ENCODE results near the gene GAS6.
"Not testable (repeated sequence)": the region's sequence is repeated elsewhere in the genome, so short reads cannot be mapped to it uniquely, and the experiment has no call there.

GAS6 gene

GRCh38 chr13:113792236-113792770 is 71.6 kb downstream of the GAS6 start:
- TF ChIP-seq CTCF (IDR thresholded peaks at IDR 0.05; ENCODE audit: control extremely low read depth, extremely low read depth, low read depth, missing control alignments): no peak
- DNase-seq (ENCODE audit: extremely low spot score): no peak
- POLR2A ChIA-PET: no interaction called here
- CTCF ChIA-PET: no interaction called here

- CTCF ChIA-PET: no interaction called here
- no peak for TF ChIP-seq CTCF (IDR thresholded peaks at IDR 0.05; ENCODE audit: control extremely low read depth, extremely low read depth, low read depth, missing control alignments)
- POLR2A ChIA-PET: no interaction called here
- DNase-seq (ENCODE audit: extremely low spot score): no peak
These were observed 72.1 kb downstream of the GAS6 start for GRCh38 chr13:113791761-113792160.

GRCh38 chr13:113791226-113791625 is 72.7 kb downstream of the GAS6 start:
- DNase-seq (ENCODE audit: extremely low spot score): no peak
- POLR2A ChIA-PET: no interaction called here
- TF ChIP-seq CTCF (IDR thresholded peaks at IDR 0.05; ENCODE audit: control extremely low read depth, extremely low read depth, low read depth, missing control alignments): no peak
- CTCF ChIA-PET: no interaction called here

- DNase-seq (ENCODE audit: extremely low spot score); POLR2A ChIA-PET; CTCF ChIA-PET: not testable (repeated sequence)
These were observed 73.9 kb downstream of the GAS6 start for GRCh38 chr13:113789931-113790330.

- no peak for TF ChIP-seq CTCF (IDR thresholded peaks at IDR 0.05; ENCODE audit: control extremely low read depth, extremely low read depth, low read depth, missing control alignments)
- no peak for DNase-seq (ENCODE audit: extremely low spot score)
- ChIA-PET POLR2A (no interaction called here), CTCF (no interaction called here)
These were observed 74.7 kb downstream of the GAS6 start for GRCh38 chr13:113789167-113789566.

- ChIA-PET CTCF (no interaction called here), POLR2A (no interaction called here)
- no peak for TF ChIP-seq CTCF (IDR thresholded peaks at IDR 0.05; ENCODE audit: control extremely low read depth, extremely low read depth, low read depth, missing control alignments)
- DNase-seq (ENCODE audit: extremely low spot score): no peak
These were observed 75.3 kb downstream of the GAS6 start for GRCh38 chr13:113788413-113789135.

- ChIA-PET POLR2A (no interaction called here), CTCF (no interaction called here)
- DNase-seq (ENCODE audit: extremely low spot score): no peak
- TF ChIP-seq CTCF (IDR thresholded peaks at IDR 0.05; ENCODE audit: control extremely low read depth, extremely low read depth, low read depth, missing control alignments): no peak
These were observed 76.2 kb downstream of the GAS6 start for GRCh38 chr13:113787694-113788093.
